Endothelial cell of umbilical vein (primary cell): ENCODE measurements around the gene NFATC2. TPM values are rescaled to one million over a fixed set of nuclear protein-coding genes. Genes with fewer than 3 reads are reported as not detected.

Experiments used
- BruUV-seq: library from RNA; stranded (reverse); fragments of 400-500 nt; replicated peaks from 2 replicates; lab custom pipeline; 2021; lab: Mats Ljungman, UMichigan
- CTCF ChIA-PET: fragments of 300-600, 350-600 bp; sonication (Branson Sonifier 250); formaldehyde crosslinking; loops from one replicate; lab custom pipeline; 2021; ENCODE audit warnings: antibody characterized with exemption, inconsistent platforms; lab: Charles Lee
- POLR2A ChIA-PET: fragments of 300-600, 350-600 bp; sonication (Branson Sonifier 250); formaldehyde crosslinking; loops from one replicate; lab custom pipeline; 2021; ENCODE audit warnings: antibody characterized with exemption, inconsistent platforms; lab: Charles Lee
- DNase-seq: peaks from one replicate; pipeline ENCODE4 v3.0.0-alpha.2; 2011; ENCODE audit warnings: low read depth, low spot score
- FAIRE-seq: peaks from 2 replicates; lab custom pipeline; 2011; peaks lifted over from hg19 to GRCh38; lab: Jason Lieb, UNC
- H2AFZ ChIP-seq: 2 replicates; pipeline ENCODE4 v1.6.0; 2012; ENCODE audit warnings: low read depth, low read length, control low read depth, inconsistent platforms
- H3K27ac ChIP-seq: 2 replicates; pipeline ENCODE4 v1.5.1; 2011; ENCODE audit warnings: low read depth, mild to moderate bottlenecking, control low read depth, low read length, moderate library complexity; ENCODE audit not compliant: insufficient read depth
- H3K27me3 ChIP-seq, 2 experiments: 2 replicates each; pipeline versions ENCODE4 v1.6.0 to v1.6.1; 2011; ENCODE audit warnings: low read length in 2 of 2, mixed read lengths in 1 of 2; ENCODE audit not compliant: control insufficient read depth in 2 of 2, insufficient read depth in 2 of 2
- H3K36me3 ChIP-seq, 2 experiments: 2 replicates in 1 of 2; 3 replicates in 1 of 2; pipeline ENCODE4 v1.5.1; 2011; ENCODE audit warnings: low read length in 2 of 2, mild to moderate bottlenecking in 1 of 2, moderate library complexity in 1 of 2; ENCODE audit not compliant: control insufficient read depth in 2 of 2, insufficient read depth in 2 of 2; ENCODE audit errors: extremely low read depth in 1 of 2
- H3K4me1 ChIP-seq: 3 replicates; pipeline ENCODE4 v1.5.1; 2011; ENCODE audit warnings: mild to moderate bottlenecking, low read length; ENCODE audit not compliant: control insufficient read depth, insufficient read depth; ENCODE audit errors: extremely low read depth
- H3K4me2 ChIP-seq: 2 replicates; pipeline ENCODE4 v1.6.1; 2011; ENCODE audit warnings: low read length, control low read depth, mixed read lengths; ENCODE audit not compliant: insufficient read depth
- H3K4me3 ChIP-seq, 3 experiments: fragments of 200-600 bp in 1 of 3; sonication (generic), shearing (Covaris generic) in 1 of 3; replicated peaks in 1 of 3; 2 replicates each; pipeline ENCODE4 v1.5.1; 2011 to 2016; ENCODE audit warnings: control low read depth in 3 of 3, low read length in 3 of 3, mild to moderate bottlenecking in 2 of 3, inconsistent platforms in 1 of 3, low read depth in 1 of 3, moderate library complexity in 1 of 3; ENCODE audit not compliant: insufficient read depth in 1 of 3
- H3K79me2 ChIP-seq: 2 replicates; pipeline ENCODE4 v1.6.0; 2012; ENCODE audit warnings: low read length, inconsistent platforms; ENCODE audit not compliant: control insufficient read depth, insufficient read depth
- H3K9ac ChIP-seq: replicated peaks from 2 replicates; pipeline ENCODE3; 2011; ENCODE audit warnings: low read length, control low read depth; ENCODE audit not compliant: insufficient read depth; ENCODE audit errors: extremely low read depth
- H3K9me1 ChIP-seq: replicated peaks from 3 replicates; pipeline ENCODE4 v1.6.0; 2011; ENCODE audit warnings: mild to moderate bottlenecking, low read length; ENCODE audit not compliant: control insufficient read depth, insufficient read depth; ENCODE audit errors: extremely low read depth
- H3K9me3 ChIP-seq: replicated peaks from 2 replicates; pipeline ENCODE4 v1.5.1; 2012; ENCODE audit warnings: low read length, inconsistent platforms; ENCODE audit not compliant: control insufficient read depth, insufficient read depth
- H4K20me1 ChIP-seq: replicated peaks from 2 replicates; pipeline ENCODE3; 2011; ENCODE audit warnings: mild to moderate bottlenecking, low read length; ENCODE audit not compliant: control insufficient read depth, insufficient read depth; ENCODE audit errors: extremely low read depth
- EZH2 ChIP-seq: IDR thresholded peaks from 2 replicates; pipeline ENCODE4 v1.6.1; 2012; ENCODE audit warnings: borderline replicate concordance, low read depth, mild to moderate bottlenecking, moderate library complexity, low read length, inconsistent platforms; ENCODE audit not compliant: severe bottlenecking
- FOS ChIP-seq: IDR thresholded peaks from 2 replicates; pipeline ENCODE4 v1.6.1; 2011; ENCODE audit warnings: mild to moderate bottlenecking, low read length, moderate library complexity, borderline replicate concordance; ENCODE audit not compliant: insufficient read depth
- GATA2 ChIP-seq: IDR thresholded peaks from 2 replicates; pipeline ENCODE4 v1.7.0; 2011; ENCODE audit warnings: low read depth, mild to moderate bottlenecking, moderate library complexity, mixed read lengths, low read length; ENCODE audit not compliant: insufficient read length, insufficient read depth
- JUN ChIP-seq: IDR thresholded peaks from 2 replicates; pipeline ENCODE4 v1.6.1; 2011; ENCODE audit warnings: borderline replicate concordance, low read depth; ENCODE audit not compliant: insufficient read length, insufficient read depth
- MYC ChIP-seq: IDR thresholded peaks from one replicate; pipeline ENCODE4 v1.6.1; 2011; ENCODE audit warnings: mild to moderate bottlenecking, low read depth, low read length
- POLR2A ChIP-seq: IDR thresholded peaks from 2 replicates; pipeline ENCODE4 v1.6.1; 2012; ENCODE audit warnings: low read depth, mild to moderate bottlenecking, control low read depth, low read length
- POLR2AphosphoS5 ChIP-seq: IDR thresholded peaks from 2 replicates; pipeline ENCODE4 v1.6.1; 2012; ENCODE audit warnings: low read depth, mild to moderate bottlenecking, control low read depth, low read length, moderate library complexity; ENCODE audit not compliant: insufficient read depth
- dilution Hi-C: fragments of 300-500 bp; cut with MboI; formaldehyde crosslinking; loops from one replicate; pipeline ENCODE4 v1.15.0; 2019; ENCODE audit warnings: low sequenced_read_pairs; ENCODE audit not compliant: extremely low pct_ligation_motif_present
- intact Hi-C: fragments of 100-400 bp; cut with micrococcal nuclease; formaldehyde crosslinking; loops from one replicate; pipeline ENCODE4 v1.10.0; 2022
- polyA plus RNA-seq, 4 experiments: library from polyadenylated mRNA; depleted of rRNA in 3 of 4; stranded (reverse) in 3 of 4; unstranded in 1 of 4; fragments of >200 nt; gene quantifications; 2 replicates each; pipeline versions ENCODE4 v1.2.1 to v1.2.3, GENCODE V29; 2011 to 2012; ENCODE audit warnings: missing spikeins in 1 of 4
- total RNA-seq: library from RNA; stranded (reverse); gene quantifications from 2 replicates; pipeline ENCODE4 v1.2.3, GENCODE V29; 2021
- TF ChIP-seq, protein P1 (sequence below), 2 donors: IDR thresholded peaks; 1 replicate in 1 of 2; 2 replicates in 1 of 2; pipeline ENCODE4 v1.5.1; 2011; ENCODE audit warnings: low read length in 2 of 2, mild to moderate bottlenecking in 2 of 2, moderate library complexity in 2 of 2, control low read depth in 1 of 2, inconsistent platforms in 1 of 2, low read depth in 1 of 2; ENCODE audit not compliant: insufficient read depth in 1 of 2; ENCODE audit errors: extremely low read depth in 1 of 2
- TF ChIP-seq, protein P2 (sequence below): IDR thresholded peaks from 2 replicates; pipeline ENCODE4 v1.6.1; 2011; ENCODE audit not compliant: insufficient read depth, insufficient read length

The NFATC2 gene
- total and polyA plus RNA-seq, 2 donors (not counting 3 experiments of a cell fraction or from before 2014, with no cell fraction given): 3.1 to 13.0 TPM

GRCh38 chr20:51424270-51425117 is 118.0 kb downstream of the NFATC2 start:
- no peaks in the 10 kb centered on the region for H3K9me3 ChIP-seq
- ChIA-PET POLR2A (no interaction called here), CTCF (interaction anchor here (0.9 kb wide), 1 partner anchor 39 kb away, joined by 3 read pairs; no protein-coding TSS in a partner anchor)
- FAIRE-seq (no peak), DNase-seq (no peak)
- no peak overlapping the region for H3K27ac ChIP-seq
- TF ChIP-seq, protein P1, sequence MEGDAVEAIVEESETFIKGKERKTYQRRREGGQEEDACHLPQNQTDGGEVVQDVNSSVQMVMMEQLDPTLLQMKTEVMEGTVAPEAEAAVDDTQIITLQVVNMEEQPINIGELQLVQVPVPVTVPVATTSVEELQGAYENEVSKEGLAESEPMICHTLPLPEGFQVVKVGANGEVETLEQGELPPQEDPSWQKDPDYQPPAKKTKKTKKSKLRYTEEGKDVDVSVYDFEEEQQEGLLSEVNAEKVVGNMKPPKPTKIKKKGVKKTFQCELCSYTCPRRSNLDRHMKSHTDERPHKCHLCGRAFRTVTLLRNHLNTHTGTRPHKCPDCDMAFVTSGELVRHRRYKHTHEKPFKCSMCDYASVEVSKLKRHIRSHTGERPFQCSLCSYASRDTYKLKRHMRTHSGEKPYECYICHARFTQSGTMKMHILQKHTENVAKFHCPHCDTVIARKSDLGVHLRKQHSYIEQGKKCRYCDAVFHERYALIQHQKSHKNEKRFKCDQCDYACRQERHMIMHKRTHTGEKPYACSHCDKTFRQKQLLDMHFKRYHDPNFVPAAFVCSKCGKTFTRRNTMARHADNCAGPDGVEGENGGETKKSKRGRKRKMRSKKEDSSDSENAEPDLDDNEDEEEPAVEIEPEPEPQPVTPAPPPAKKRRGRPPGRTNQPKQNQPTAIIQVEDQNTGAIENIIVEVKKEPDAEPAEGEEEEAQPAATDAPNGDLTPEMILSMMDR (IDR thresholded peaks at IDR 0.05; ENCODE audit: extremely low read depth in 1 of 2, insufficient read depth in 1 of 2, low read depth in 1 of 2, low read length in 2 of 2): no peak
- TF ChIP-seq, protein P2, sequence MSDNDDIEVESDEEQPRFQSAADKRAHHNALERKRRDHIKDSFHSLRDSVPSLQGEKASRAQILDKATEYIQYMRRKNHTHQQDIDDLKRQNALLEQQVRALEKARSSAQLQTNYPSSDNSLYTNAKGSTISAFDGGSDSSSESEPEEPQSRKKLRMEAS: no peak
- TF ChIP-seq JUN (no peak), FOS (no peak), GATA2 (no peak), EZH2 (no peak), POLR2A (no peak), POLR2AphosphoS5 (no peak), MYC (no peak)
- peaks cover 19% of the 10 kb centered on the region for H3K4me1 ChIP-seq
- no peaks in the 10 kb centered on the region for H3K79me2 ChIP-seq
- H3K27me3 ChIP-seq: no peaks in the 10 kb centered on the region
- no peak overlapping the region for H3K4me3 ChIP-seq
- no peak overlapping the region for H3K4me2 ChIP-seq
- intact Hi-C loops (no loop called here), dilution Hi-C loops (loop anchor here (25.0 kb wide), 1 partner anchor 163 kb away; no protein-coding TSS in a partner anchor)
- H4K20me1 ChIP-seq: no peaks in the 10 kb centered on the region
- H3K36me3 ChIP-seq: peaks cover 0 to 1% of the 10 kb centered on the region in 2 experiments
- no peak overlapping the region for H3K9ac ChIP-seq
- BruUV-seq: no TSS peak
- H3K9me1 ChIP-seq: no peaks in the 10 kb centered on the region
- no peak overlapping the region for H2AFZ ChIP-seq
